Activated CD8-positive, alpha-beta T cell treated with anti-CD3 and anti-CD28 coated beads for 36 hours (primary cell): ENCODE data around the gene BTG2. TPM values are rescaled to one million over a fixed set of nuclear protein-coding genes. Genes with fewer than 3 reads are reported as not detected.

Experiments
- ATAC-seq: fragments of 200-7000 bp; cut with Tn5 transposase; one replicate; pipeline ENCODE4 v1.10.0; 2021; ENCODE audit warnings: mild to moderate bottlenecking, moderate library complexity
- CTCF ChIA-PET: fragments of 350-600 bp; sonication (Branson Sonifier 250); formaldehyde crosslinking; loops from one replicate; lab custom pipeline; 2021; ENCODE audit warnings: antibody characterized with exemption; lab: Charles Lee
- POLR2A ChIA-PET: fragments of 350-600 bp; sonication (Branson Sonifier 250); formaldehyde crosslinking; loops from one replicate; lab custom pipeline; 2021; ENCODE audit warnings: antibody characterized with exemption; lab: Charles Lee
- DNase-seq: peaks from one replicate; pipeline ENCODE4 v3.0.0-alpha.2; 2020
- H3K27ac Mint-ChIP-seq: one replicate; pipeline ENCODE4 v1.8.0; 2021; ENCODE audit warnings: mild to moderate bottlenecking, mixed read lengths
- H3K27me3 Mint-ChIP-seq: one replicate; pipeline ENCODE4 v1.8.0; 2021; ENCODE audit warnings: mixed read lengths
- H3K36me3 Mint-ChIP-seq: one replicate; pipeline ENCODE4 v1.8.0; 2021; ENCODE audit warnings: low read depth, mixed read lengths
- H3K4me1 Mint-ChIP-seq: one replicate; pipeline ENCODE4 v1.8.0; 2021; ENCODE audit warnings: low read depth, mixed read lengths
- H3K4me3 Mint-ChIP-seq: one replicate; pipeline ENCODE4 v1.8.0; 2021; ENCODE audit warnings: mild to moderate bottlenecking, moderate library complexity, mixed read lengths
- H3K9me3 Mint-ChIP-seq: one replicate; pipeline ENCODE4 v1.8.0; 2021; ENCODE audit warnings: mixed read lengths
- CTCF ChIP-seq: fragments of 200-600 bp; IDR thresholded peaks from one replicate; pipeline ENCODE4 v1.8.0; 2022; ENCODE audit warnings: antibody characterized with exemption, mild to moderate bottlenecking
- intact Hi-C: fragments of 100-400 bp; cut with micrococcal nuclease; formaldehyde crosslinking; loops from one replicate; pipeline ENCODE4 v1.10.0; 2022
- total RNA-seq, 2 experiments: library from RNA; stranded (reverse); gene quantifications; one replicate each; pipeline ENCODE4 v1.2.3, GENCODE V29; 2021

Gene BTG2
- total RNA-seq, 2 experiments from 2014 or later, result 115 TPM

GRCh38 chr1:203322500-203323179 lies 17.3 kb downstream of the BTG2 start:
- no peak overlapping the region for H3K4me3 Mint-ChIP-seq
- ChIA-PET CTCF (interaction anchor here (1.5 to 13.0 kb wide), 5 partner anchors 15 to 283 kb away, joined by 4 to 273 read pairs (median 90); partner anchors contain the start of gene BTG2), POLR2A (interaction anchor here (0.6 to 9.5 kb wide), 3 partner anchors 13 to 1198 kb away, joined by 3 to 224 read pairs (median 152); partner anchors contain the start of gene BTG2)
- peak overlapping the region; percentile 80 for H3K27ac Mint-ChIP-seq
- H3K4me1 Mint-ChIP-seq, result peaks cover 90% of the 10 kb centered on the region
- no peak for DNase-seq
- no peaks in the 10 kb centered on the region for H3K27me3 Mint-ChIP-seq
- H3K9me3 Mint-ChIP-seq, result no peaks in the 10 kb centered on the region
- H3K36me3 Mint-ChIP-seq, result no peaks in the 10 kb centered on the region
- intact Hi-C loops, result no loop called here
- no peak for TF ChIP-seq CTCF
- ATAC-seq, result no peak

GRCh38 chr1:203323587-203323986 lies 18.3 kb downstream of the BTG2 start:
- Mint-ChIP-seq H3K27ac (peak overlapping the region; percentile 80), H3K4me1 (peaks cover 94% of the 10 kb centered on the region), H3K9me3 (no peaks in the 10 kb centered on the region), H3K36me3 (no peaks in the 10 kb centered on the region), H3K27me3 (no peaks in the 10 kb centered on the region), H3K4me3 (peak overlapping the region; percentile 56)
- no peak for TF ChIP-seq CTCF
- intact Hi-C loops, result no loop called here
- POLR2A ChIA-PET, result interaction anchor here (1.0 to 9.5 kb wide), 7 partner anchors 10 to 53 kb away, joined by 3 to 224 read pairs (median 5); partner anchors contain the start of gene BTG2
- ATAC-seq (no peak), DNase-seq (no peak)
- CTCF ChIA-PET, result interaction anchor here (1.0 to 13.0 kb wide), 9 partner anchors 15 to 54 kb away, joined by 3 to 273 read pairs (median 13); partner anchors contain the start of gene BTG2

DNA sequence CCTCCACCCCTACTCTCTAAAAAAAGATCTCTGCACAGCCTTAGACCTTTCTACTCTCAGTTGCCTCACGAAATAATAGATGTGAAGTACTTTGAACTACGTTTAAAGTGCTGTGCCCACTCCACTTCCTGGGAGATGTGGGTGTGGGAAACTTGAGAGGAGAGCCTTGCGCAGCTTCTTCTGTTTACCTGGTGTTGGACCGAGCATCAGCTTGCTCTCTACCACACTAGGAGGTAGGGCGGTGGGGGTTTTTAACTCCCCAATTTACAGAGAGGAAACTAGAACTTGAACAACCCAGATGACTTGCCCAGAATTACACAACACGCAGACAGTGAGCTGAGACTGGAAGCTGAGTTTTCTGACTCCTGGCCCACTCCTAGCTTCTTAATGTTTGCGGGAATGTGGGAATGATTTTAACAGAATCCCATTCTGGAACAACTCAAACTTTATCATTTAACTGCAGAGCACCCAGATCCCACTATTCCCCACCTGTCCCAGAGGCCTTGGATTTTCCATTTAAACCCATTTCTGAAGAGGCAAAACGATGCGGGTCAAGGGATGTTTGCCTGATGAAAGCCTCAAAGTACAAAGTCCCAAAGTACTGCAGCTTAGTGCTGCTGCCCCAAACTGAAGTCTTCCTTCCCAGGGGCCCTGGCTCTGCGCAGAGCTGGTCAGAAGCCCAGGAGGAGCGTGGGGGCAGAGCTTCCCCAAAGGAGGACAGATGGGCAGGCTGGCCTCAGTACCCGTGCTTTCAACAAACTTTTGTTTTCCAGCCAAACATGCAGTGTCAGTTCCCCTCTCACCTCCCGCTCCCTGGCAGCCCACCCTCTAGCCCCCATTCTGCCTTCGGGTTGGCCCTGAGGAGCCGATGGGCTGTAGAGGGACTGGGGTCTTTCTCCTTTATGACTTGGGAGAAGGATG lies 19.0 kb downstream of the BTG2 start:
- ChIA-PET POLR2A (interaction anchor here (1.0 to 9.5 kb wide), 11 partner anchors 7 to 56 kb away, joined by 3 to 224 read pairs (median 5); partner anchors contain the start of gene BTG2), CTCF (interaction anchor here (0.8 to 13.0 kb wide), 13 partner anchors 8 to 164 kb away, joined by 3 to 273 read pairs (median 10); partner anchors contain the start of gene BTG2)
- intact Hi-C loops, result no loop called here
- Mint-ChIP-seq H3K4me1 (peaks cover 93% of the 10 kb centered on the region), H3K4me3 (peak overlapping the region; percentile 56), H3K27me3 (no peaks in the 10 kb centered on the region), H3K27ac (peak overlapping the region; percentile 80), H3K36me3 (no peaks in the 10 kb centered on the region), H3K9me3 (no peaks in the 10 kb centered on the region)
- no peak for TF ChIP-seq CTCF
- peak; percentile 20 for ATAC-seq
- peak; percentile 77 for DNase-seq

DNA sequence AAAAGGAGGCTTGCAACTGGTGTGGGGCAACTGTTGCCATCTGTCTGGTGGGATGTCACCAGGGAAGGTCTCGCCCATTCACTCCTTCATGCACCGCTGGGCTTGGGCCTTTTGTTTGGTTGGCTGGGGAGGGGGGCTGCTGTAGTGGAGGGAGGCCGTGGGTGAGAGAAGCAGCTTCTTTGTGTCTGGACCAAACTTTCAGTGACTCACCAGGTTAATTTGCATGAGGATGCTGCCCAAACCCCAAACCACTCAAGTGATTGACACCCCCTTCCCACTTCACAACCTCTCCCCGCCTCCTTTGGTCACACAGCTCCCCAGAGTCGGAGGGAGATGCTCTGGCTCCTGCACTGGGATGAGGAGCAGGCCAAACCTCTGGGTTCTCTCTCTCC lies 19.7 kb downstream of the BTG2 start:
- DNase-seq, result peak; percentile 85
- peak; percentile 17 for ATAC-seq
- Mint-ChIP-seq H3K9me3 (no peaks in the 10 kb centered on the region), H3K36me3 (no peaks in the 10 kb centered on the region), H3K27ac (peak overlapping the region; percentile 80), H3K4me1 (peaks cover 86% of the 10 kb centered on the region), H3K27me3 (no peaks in the 10 kb centered on the region), H3K4me3 (peak overlapping the region; percentile 48)
- POLR2A ChIA-PET, result interaction anchor here (0.7 to 9.5 kb wide), 10 partner anchors 8 to 57 kb away, joined by 3 to 224 read pairs (median 6); partner anchors contain the start of gene BTG2
- intact Hi-C loops, result no loop called here
- no peak for TF ChIP-seq CTCF
- CTCF ChIA-PET, result interaction anchor here (0.8 to 13.0 kb wide), 12 partner anchors 9 to 163 kb away, joined by 3 to 273 read pairs (median 10); partner anchors contain the start of gene BTG2
